Glomerular visceral epithelial cell (primary cell): ENCODE results near the gene CYP21A2.
A peak's percentile ranks its signal among the peaks of the same experiment; 100 is the strongest.
"Not testable (repeated sequence)": the region's sequence is repeated elsewhere in the genome, so short reads cannot be mapped to it uniquely, and the experiment has no call there.

ENCODE experiments used
- DNase-seq: peaks from one replicate; pipeline ENCODE4 v3.0.0-alpha.2; 2016; ENCODE audit errors: extremely low spot score

Gene CYP21A2

DNA sequence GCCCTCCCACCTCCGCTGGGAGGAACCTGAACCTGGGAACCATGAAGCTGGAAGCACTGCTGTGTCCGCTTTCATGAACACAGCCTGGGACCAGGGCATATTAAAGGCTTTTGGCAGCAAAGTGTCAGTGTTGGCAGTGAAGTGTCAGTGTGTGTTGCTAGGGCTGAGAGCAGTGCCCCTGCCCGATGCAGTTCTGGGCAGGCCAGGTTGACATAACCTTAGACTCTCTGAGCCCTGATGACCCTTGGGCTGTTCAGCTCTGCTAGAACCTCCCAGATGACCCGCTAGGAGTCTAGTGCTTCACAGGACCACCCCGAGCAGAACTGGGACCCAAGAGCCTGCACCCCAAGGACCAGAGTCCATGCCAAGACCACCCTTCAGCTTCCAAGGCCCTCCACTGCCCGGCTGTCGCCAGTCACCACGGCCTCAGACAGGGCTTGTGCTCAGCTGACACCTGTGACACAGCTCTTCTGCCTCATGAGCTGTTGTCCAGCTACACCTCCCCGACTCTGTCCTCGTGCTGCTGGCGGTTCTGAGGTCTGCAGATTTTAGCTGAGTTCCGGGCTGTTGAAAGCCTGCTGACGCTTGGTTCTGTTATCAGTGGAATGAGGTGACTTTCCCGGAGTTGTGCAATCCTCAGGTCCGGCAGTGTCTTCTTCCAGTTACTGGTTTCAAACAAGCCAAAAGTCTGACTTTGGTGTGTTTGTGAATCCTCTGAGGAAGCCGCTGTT lies 2.8 kb upstream of the CYP21A2 start:
- DNase-seq, result not testable (repeated sequence)

DNA sequence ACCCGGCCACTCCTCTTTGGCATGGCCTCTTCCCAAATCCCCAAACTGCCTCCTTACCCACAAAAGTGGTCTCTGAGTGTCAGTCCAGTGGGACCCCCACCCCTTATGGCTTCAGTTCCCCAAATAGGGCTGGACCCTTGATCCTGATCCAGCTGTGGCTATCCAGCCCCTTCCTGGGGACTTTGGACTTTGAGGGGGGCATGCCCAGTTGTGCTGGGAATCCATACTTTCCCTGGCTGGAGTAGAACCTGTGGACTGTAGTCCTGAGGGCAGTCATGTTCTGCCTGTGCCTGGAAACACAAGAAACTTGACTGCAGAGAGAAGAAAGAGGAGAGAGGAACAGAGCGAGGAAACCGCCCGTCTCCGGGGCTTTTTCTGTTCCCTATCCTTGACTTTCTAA lies 1.1 kb upstream of the CYP21A2 start:
- not testable (repeated sequence) for DNase-seq

GRCh38 chr6:32038878-32039277 lies 663 bp downstream of the CYP21A2 start:
- DNase-seq, result not testable (repeated sequence)

GRCh38 chr6:32039321-32040274 lies 1.4 kb downstream of the CYP21A2 start:
- not testable (repeated sequence) for DNase-seq

GRCh38 chr6:32040299-32041049 lies 2.3 kb downstream of the CYP21A2 start:
- not testable (repeated sequence) for DNase-seq

- not testable (repeated sequence) for DNase-seq
Observed at GRCh38 chr6:32041050-32041321, 2.8 kb downstream of the CYP21A2 start.

DNA sequence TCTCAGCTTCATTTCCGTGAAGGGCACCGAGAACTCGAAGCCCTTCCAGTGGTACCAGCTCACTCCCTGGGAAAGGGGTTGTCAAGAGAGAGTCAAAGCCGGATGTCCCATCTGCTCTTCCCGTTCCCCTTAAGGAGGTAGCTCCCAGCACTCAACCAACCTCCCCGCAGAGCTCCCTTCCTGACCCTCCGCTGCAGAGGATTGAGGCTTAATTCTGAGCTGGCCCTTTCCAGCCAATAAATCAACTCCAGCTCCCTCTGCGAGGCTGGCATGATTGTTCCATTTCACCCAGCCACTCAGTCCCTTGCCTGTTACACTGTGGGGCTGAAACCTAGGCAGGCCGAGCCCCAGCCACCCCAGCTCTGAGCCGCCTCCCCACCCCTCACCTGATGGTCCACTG lies 3.2 kb downstream of the CYP21A2 start:
- DNase-seq, result not testable (repeated sequence)

DNA sequence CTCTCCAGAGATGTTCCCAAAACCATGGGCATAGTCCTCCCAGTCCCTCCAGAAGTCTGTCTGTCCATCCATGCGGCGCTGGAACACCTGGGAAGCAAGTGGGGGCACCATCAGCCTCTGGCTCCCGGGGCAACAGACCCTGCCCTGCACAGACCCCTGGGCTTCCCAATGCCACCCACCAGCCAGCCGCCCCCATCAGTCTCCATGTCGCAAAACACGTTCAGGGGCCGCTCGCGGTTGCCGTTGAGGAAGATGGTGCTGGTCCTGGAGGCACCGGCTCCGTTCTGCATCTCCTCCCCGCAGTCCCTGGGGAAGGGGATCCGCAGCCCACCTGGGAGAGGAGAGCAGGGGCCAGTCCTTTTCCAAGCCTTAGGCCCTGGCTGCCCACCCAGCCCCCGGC lies 4.1 kb downstream of the CYP21A2 start:
- DNase-seq, result not testable (repeated sequence)

GRCh38 chr6:32043589-32044380 lies 5.6 kb downstream of the CYP21A2 start:
- DNase-seq, result not testable (repeated sequence)

- not testable (repeated sequence) for DNase-seq
Observed at GRCh38 chr6:32044916-32045315, 6.7 kb downstream of the CYP21A2 start.

GRCh38 chr6:32045811-32046449 lies 7.7 kb downstream of the CYP21A2 start:
- no peak for DNase-seq

DNA sequence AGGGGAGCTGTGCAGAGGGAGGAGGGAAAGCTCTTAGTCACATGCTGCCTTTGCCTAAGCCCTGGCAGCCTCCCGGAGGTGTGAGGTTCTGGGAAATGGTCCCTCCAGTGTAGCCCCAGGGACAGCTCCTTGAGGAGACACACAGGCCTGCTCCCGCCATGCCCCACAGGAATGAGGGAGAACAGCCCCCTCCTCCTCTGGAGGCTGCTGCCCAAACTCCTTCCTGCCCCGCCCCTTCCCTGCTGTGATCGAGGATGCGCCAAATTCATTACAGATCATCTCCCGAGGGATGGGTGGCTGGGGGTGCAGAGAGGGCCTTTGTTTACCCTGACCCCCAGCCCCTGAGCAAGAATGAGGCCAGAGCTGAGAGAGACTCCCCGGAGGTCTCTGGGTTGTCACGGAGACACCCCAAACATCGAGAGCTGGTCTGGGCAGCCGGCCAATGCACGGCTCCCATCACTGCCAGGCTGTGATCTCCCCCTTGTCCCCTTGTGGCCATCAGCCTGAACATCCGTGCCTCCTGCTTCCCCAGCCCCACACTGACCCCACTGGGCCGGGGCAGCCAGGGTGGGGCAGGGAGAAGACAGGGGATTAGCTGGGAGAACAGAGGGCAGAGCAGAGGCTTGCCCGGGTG lies 8.4 kb downstream of the CYP21A2 start:
- DNase-seq, result no peak

- DNase-seq, result no peak
Observed at GRCh38 chr6:32047084-32047478, 8.9 kb downstream of the CYP21A2 start.

- DNase-seq, result no peak
Observed at GRCh38 chr6:32047539-32047854, 9.3 kb downstream of the CYP21A2 start.

DNA sequence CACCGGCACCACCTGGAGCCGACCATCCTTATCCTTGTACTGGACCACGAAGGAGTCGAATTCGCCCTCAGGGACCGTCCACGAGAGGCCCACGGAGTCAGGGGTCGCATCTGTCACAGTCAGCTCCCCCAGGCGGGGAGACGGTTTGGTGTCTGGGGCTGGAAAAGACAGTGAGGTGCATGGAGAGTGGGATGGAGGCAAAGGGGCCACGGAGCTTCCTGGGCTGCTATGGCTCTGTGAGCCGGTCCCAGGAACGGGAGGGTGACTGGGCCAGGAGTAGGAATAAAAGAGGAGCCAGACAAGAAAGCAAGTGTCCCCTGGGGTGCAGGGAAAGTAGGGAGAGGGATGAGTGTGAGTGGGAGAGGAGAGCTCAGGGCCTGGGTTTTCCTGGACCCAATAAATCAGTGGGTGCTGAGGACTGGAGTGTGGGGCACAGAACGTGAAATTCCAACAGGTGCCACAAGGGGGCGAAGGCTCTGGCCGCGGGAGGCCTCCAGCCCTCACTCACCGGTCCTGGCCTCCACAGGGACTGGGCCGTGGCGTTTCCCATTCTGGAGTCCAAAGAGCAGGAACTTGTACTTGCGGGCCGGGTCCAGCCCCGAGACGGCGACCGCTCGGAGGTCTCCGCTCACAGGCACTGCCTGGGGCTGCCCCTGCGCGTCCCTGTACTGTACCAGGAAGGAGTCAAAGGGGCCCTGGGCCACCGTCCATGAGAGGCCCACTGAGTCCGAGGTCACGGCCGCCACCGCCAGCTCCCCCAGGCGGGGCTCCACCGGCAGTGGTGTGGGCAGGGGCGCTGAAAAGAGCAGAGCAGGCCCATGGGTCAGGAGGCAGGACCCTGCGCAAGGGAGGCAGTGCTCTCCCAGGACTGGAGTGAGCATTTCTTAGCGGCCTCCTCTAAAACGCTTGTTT lies 9.9 kb downstream of the CYP21A2 start:
- peak; percentile 64 for DNase-seq

DNA sequence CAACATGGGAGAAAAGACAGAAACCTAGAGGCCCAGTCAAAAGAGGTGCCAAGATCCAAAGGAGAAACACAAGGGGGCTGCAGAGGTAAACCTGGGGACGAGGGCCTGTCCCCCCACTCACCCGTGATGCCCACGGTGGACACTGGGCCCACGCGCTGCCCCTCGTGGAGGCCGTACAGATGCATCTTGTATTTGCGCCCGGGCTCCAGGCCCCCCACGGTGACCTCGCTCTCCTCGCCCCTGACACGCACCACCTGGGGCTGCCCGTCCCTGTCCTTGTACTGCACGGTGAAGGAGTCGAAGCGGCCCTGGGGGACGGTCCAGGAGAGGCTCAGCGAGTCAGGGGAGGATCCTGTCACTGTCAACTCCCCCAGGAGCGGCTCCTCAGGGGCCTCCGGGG lies 10.9 kb downstream of the CYP21A2 start:
- DNase-seq, result not testable (repeated sequence)

GRCh38 chr6:32049736-32050135 lies 11.5 kb downstream of the CYP21A2 start:
- DNase-seq, result not testable (repeated sequence)

DNA sequence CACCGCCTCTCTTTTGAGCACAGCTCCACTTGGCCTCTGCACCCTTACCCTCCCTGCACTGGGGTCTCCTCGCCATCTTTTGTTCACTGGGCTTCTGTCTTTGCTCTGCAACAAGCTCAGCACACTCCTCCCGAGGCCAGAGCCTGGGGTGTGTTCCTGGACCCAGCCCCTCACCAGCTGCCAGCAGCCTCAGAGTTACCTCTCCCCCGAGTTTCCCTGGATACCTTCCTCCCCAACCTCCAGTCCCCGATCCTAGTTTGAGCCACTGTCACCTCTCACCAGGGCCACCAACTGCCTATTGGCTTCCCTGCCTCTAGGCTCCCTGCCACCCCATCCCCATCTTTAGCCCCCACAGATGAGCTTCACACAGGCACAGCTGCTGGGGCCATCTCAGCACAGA lies 12.3 kb downstream of the CYP21A2 start:
- no peak for DNase-seq

DNA sequence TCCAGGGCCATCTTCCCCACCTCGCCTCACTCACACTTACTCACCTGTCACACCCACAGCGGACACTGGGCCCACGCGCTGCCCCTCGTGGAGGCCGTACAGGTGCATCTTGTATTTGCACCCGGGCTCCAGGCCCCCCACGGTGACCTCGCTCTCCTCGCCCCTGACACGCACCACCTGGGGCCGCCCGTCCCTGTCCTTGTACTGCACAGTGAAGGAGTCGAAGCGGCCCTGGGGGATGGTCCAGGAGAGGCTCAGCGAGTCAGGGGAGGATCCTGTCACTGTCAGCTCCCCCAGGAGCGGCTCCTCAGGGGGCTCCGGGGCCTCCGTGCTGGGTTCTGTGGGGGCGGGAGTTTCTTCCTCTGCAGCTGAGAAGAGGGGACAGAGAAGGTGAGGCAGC lies 14.4 kb downstream of the CYP21A2 start:
- DNase-seq, result not testable (repeated sequence)

DNA sequence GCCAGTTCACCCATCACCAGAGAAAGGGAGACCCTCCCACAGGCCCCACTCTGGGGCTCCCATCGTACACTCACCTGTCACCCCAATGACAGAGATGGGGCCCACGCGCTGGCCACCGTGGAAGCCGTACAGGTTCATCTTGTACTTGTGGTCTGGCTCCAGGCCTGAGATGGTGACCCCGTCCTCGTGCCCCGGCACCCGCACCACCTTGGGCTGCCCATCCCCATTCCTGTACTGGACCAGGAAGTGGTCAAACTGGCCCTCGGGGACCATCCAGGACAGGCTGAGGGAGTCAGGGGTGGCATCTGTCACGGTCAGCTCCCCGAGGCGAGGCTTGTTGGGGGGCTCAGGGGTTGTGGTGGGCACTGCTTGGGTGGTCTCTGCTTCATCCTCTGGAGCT lies 15.1 kb downstream of the CYP21A2 start:
- not testable (repeated sequence) for DNase-seq
